CD4-positive, alpha-beta T cell treated with Interferon alpha-2 for 1 hour (primary cell): Measurements from ENCODE around the gene WDR6.

Experiments
- DNase-seq, 2 donors: peaks; one replicate each; pipeline ENCODE4 v3.0.0-alpha.2; 2020 to 2022

Gene WDR6

GRCh38 chr3:49028673-49029562, 21.7 kb downstream of the WDR6 start, which contains the start of gene IMPDH2:
Gene IMPDH2, minus strand, starts transcription at chr3:49029398. Its CDS starts 48 bp downstream, at chr3:49029350.
- DNase-seq, result peak; percentile 95 to 97

DNA sequence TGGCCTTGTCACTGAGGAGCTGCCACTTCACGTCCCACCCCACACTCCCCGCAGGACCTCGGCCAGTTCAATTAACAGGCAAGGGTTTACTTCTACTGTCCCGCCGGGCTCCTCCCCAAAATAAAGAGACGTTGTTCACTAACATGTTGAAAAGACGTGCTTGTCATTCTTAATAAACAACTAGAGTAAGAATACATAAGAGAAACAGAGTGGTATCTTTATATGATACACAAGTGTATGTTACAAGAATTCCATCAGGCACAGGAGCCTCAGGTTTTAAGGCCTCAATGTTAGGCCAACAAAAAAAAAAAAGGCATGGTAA, 22.3 kb downstream of the WDR6 start:
- DNase-seq, result no peak

DNA sequence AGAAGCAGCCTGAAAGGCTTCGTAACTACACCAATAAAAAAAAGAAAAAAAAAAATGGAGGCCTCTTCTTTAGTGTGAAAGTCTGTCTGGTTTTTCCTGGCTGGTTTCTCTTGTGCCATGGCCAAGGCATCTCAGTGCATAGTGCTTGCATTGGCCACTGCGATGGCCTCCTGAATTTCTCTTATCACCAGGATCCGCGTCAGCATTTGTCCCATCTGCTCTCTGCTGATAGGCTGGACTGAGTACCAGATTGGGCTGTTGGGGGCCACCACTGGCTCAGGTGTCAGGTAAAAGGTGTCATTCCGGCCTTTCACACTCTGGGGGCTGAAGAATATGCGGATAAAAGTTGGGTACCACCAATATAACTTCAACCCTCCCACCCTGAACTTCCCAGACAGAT, 23.1 kb downstream of the WDR6 start:
- no peak for DNase-seq

- no peak for DNase-seq
Observed at GRCh38 chr3:49032646-49033304, 25.6 kb downstream of the WDR6 start.

- DNase-seq, result no peak
Observed at GRCh38 chr3:49034650-49035049, 27.5 kb downstream of the WDR6 start.

DNA sequence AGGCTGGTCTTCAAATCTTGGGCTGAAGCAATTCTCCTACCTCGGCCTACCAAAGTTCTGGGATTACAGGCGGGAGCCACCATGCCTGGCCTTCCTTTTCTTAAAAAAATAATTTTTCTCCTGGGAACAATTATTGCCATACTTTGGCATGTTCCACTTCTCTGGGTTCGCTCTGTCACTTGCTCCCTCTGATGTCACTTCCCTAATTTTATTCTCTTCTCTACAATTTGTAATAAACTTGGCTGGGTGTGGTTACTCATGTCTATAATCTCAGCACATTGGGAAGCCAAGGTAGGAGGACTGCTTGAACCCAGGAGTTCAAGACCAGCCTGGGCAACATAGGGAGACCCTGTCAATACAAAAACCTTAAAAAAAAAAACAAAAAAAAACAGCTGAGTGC, 28.1 kb downstream of the WDR6 start:
- no peak for DNase-seq

DNA sequence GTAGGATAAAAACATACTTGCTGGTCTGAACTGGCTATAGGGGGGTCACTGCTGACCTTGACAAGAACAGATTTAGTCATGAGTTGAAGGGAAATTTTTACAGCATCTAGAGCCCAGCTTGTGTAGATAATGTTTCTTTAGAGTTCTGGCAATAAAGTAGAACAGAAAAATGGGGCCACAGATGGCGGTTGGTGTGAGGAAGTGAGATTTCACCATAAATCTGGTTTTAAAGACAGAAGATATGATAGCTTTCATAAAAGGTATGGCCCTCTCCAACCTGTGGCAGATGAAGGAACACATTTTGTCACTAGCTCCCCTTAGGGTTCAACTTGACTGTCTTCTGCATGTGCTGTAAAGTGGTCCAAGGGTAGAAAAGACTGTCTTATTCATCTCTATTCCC, 46.4 kb downstream of the WDR6 start:
- DNase-seq, result no peak

- no peak for DNase-seq
Observed at GRCh38 chr3:49054344-49054862, 47.2 kb downstream of the WDR6 start.

GRCh38 chr3:49057268-49057667, 50.1 kb downstream of the WDR6 start:
- no peak for DNase-seq

- DNase-seq, result no peak
Observed at GRCh38 chr3:49058011-49058410, 50.8 kb downstream of the WDR6 start.
